ENCODE measurements around the gene GCDH.
"Not testable (repeated sequence)": the region's sequence is repeated elsewhere in the genome, so short reads cannot be mapped to it uniquely, and the experiment has no call there.

The GCDH gene

GRCh38 chr19:12890787-12891552 lies at the start of gene GCDH:
Gene GCDH (plus strand): TSS chr19:12891160. CDS start chr19:12891305, 145 bp downstream.
- peak; percentile 98 for DNase-seq (ENCODE audit: low spot score)

GRCh38 chr19:12842511-12842910 lies 48.4 kb upstream of the GCDH start:
- no peak for DNase-seq (ENCODE audit: low spot score)

- no peak for DNase-seq (ENCODE audit: low spot score)
Measured at GRCh38 chr19:12843328-12843727, 47.6 kb upstream of the GCDH start.

DNA sequence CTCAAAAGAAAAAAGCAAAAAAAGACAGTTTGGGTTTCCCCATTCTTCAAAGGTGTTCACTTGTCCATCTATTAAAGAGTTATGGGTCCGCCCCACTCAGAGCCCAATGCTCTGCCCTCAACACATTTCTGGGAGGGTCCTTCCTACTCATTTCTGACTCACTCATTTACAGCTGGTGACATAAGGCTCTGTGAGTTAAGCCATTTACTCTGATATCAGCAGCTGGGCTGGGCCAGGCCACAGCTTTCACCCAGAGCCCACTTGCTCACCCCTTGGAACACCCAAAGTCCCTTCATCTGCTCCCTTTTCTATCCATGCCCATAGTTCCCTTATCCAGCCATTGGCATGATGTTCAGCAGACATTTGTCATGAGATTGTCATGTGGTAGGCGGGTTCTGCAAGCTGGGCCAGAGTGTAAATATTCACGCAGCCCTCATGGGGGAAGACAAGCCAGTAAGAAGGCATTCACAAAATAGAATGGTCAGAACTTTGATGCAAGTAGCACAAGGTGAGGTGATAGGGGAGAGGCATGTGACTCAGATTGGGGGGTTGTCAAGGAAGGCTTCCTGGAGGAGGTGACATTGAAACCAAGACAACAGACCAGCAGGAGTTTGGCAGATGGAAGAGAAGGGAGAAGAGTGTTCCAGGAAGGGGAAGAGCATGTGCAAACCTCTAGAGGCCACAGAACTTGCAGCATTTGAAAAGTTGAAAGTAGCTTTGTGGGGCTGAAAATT lies 46.8 kb upstream of the GCDH start:
- DNase-seq (ENCODE audit: low spot score), result no peak

DNA sequence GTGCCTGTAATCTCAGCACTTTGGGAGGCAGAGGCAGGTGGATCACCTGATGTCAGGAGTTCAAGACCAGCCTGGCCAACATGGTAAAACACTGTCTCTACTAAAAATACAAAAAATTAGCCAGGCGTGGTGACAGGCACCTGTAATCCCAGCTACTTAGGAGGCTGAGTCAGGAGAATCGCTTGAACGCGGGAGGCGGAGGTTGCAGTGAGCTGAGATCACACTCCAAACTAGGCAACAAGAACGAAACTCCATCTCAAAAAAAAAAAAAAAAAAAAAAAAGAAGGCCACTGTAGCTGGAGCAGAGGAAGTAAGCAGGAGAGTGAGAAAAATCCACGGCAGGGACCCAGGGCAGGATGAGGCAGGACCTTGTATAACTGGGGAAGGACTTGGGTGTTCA lies 44.3 kb upstream of the GCDH start:
- not testable (repeated sequence) for DNase-seq (ENCODE audit: low spot score)

GRCh38 chr19:12847159-12848139 lies 43.5 kb upstream of the GCDH start:
- peak; percentile 84 for DNase-seq (ENCODE audit: low spot score)

GRCh38 chr19:12856653-12857052 lies 34.3 kb upstream of the GCDH start:
- DNase-seq (ENCODE audit: low spot score), result no peak

DNA sequence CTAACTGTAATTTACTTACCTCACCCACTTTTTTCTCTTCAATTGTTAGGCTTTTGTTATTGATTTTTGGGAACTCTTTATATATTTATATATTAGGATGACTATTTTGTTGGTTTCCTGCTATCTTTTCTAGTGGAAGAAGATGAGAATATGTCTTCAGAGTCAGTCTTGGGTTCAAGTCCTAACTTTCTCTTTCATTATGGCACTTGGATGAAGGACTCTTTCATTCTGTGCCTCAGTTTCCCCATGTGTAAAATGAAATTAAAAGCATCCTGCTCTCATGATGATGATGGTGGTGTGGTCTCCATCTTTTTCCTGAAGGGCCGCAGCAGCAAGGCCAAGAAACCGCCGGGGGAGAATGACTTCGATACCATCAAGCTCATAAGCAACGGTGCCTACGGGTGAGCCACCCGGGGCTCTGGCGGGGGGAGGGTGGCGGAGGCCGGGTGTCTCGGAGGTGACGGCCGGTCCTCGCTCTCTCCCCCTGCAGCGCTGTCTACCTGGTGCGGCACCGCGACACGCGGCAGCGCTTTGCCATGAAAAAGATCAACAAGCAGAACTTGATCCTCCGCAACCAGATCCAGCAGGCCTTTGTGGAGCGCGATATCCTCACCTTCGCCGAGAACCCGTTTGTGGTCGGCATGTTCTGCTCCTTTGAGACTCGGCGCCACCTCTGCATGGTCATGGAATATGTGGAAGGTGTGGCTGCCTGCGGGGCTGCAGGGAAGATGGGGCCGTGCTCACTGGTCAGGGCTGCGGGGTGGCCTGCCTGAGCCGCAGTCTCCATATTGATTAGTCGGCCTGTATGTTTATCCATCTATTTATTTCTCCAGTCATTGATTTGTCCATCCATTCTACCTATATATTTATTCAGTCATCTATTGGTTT lies 32.7 kb upstream of the GCDH start:
- DNase-seq (ENCODE audit: low spot score), result no peak

- no peak for DNase-seq (ENCODE audit: low spot score)
Measured at GRCh38 chr19:12859546-12859945, 31.4 kb upstream of the GCDH start.

GRCh38 chr19:12864143-12864542 lies 26.8 kb upstream of the GCDH start:
- DNase-seq (ENCODE audit: low spot score), result no peak

DNA sequence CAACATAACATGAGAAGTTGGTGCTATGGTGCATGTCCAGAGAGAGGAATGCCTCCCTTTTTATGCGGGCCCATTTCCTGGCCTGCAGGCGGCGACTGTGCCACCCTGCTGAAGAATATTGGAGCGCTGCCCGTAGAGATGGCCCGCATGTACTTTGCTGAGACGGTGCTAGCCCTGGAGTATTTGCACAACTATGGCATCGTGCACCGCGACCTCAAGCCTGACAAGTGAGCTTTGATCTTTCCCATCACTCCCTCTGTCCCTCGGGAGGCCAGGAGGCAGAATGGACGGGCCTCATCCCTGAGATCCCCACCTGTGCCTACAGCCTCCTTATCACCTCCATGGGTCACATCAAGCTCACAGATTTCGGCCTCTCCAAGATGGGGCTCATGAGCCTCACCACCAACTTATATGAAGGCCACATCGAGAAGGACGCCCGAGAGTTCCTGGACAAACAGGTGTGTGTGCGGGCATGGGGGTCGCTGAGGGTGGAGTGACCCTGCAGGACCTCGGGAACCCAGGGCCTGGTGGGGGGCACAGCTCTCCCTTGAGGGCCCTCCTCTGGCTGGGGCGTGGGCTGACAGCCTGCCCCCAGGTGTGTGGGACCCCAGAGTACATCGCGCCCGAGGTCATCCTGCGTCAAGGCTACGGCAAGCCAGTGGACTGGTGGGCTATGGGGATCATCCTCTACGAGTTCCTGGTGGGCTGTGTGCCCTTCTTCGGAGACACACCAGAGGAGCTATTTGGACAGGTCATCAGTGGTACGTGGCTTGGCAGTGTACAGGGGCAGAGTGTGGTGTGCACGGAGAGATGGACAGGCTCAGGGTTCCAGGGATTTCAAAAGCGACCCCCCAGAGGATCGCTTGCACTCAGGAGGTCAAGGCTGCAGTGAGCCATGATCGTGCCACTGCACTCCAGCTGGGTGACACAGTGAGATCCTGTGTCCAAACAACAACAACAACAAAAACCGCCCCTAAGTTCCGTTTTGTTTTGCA lies 25.9 kb upstream of the GCDH start:
- DNase-seq (ENCODE audit: low spot score), result peak; percentile 55

DNA sequence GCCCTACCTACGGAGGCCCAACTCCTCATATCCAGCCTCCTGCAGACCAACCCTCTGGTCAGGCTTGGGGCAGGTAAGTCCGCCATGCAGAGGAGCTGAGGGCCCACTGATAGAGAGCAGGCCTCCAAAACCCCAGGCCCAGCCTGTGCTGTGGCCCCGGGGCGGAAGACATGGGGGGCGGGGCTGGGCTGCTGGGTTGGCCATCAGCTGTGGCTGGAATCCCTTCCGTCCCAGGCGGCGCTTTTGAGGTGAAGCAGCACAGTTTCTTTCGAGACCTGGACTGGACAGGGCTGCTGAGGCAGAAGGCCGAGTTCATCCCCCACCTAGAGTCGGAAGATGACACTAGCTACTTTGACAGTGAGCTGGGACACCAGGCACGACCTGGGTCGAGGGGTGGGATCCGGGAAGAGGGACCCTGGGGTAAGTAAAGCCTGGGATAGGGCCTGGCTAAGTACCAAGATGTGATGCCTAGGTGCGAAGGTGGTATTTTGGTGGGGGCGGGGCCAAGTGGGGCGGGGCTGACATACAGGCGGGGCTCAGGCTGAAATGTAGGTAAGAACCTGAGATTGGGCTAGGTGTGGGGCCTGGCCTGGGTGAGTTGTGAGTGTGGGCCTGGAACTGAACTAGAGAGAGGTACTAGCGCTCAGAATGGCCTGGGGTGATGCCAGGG lies 25.1 kb upstream of the GCDH start:
- no peak for DNase-seq (ENCODE audit: low spot score)

- DNase-seq (ENCODE audit: low spot score), result no peak
Measured at GRCh38 chr19:12866416-12867119, 24.4 kb upstream of the GCDH start.

- DNase-seq (ENCODE audit: low spot score), result peak; percentile 70
Measured at GRCh38 chr19:12867120-12868099, 23.6 kb upstream of the GCDH start.

- peak; percentile 29 for DNase-seq (ENCODE audit: low spot score)
Measured at GRCh38 chr19:12868540-12869112, 22.3 kb upstream of the GCDH start.

GRCh38 chr19:12871681-12872080 lies 19.3 kb upstream of the GCDH start:
- no peak for DNase-seq (ENCODE audit: low spot score)

GRCh38 chr19:12872255-12872654 lies 18.7 kb upstream of the GCDH start:
- DNase-seq (ENCODE audit: low spot score), result peak; percentile 39

Measured in hematopoietic multipotent progenitor cell treated with erythropoietin and hydrocortisone succinate and interleukin-3 and kit ligand, for 17 days (in vitro differentiated cells).